Measurements from ENCODE around the gene UPK3B.
A peak's percentile ranks its signal among the peaks of the same experiment; 100 is the strongest.
"Not testable (repeated sequence)": the region's sequence is repeated elsewhere in the genome, so short reads cannot be mapped to it uniquely, and the experiment has no call there.

Gene UPK3B

GRCh38 chr7:76509931-76510877 is at the start of gene UPK3B:
TSS of gene UPK3B (plus strand) at chr7:76510552. CDS start at chr7:76510653, 101 bp downstream.
- no peak for DNase-seq (ENCODE audit: low read depth in 2 of 2)

- DNase-seq (ENCODE audit: low read depth in 2 of 2), result not testable (repeated sequence)
These were observed 49.6 kb upstream of the UPK3B start for GRCh38 chr7:76460767-76461166.

GRCh38 chr7:76461464-76462101 is 48.8 kb upstream of the UPK3B start, which contains the start of gene DTX2:
TSS of gene DTX2 (plus strand) at chr7:76461709. CDS start at chr7:76480510, 18,801 bp downstream.
- peak; percentile 20 to 21 for DNase-seq (ENCODE audit: low read depth in 2 of 2)

- not testable (repeated sequence) for DNase-seq (ENCODE audit: low read depth in 2 of 2)
These were observed 48.0 kb upstream of the UPK3B start for GRCh38 chr7:76462271-76462882.

- DNase-seq (ENCODE audit: low read depth in 2 of 2), result not testable (repeated sequence)
These were observed 45.4 kb upstream of the UPK3B start for GRCh38 chr7:76464959-76465358.

- DNase-seq (ENCODE audit: low read depth in 2 of 2), result not testable (repeated sequence)
These were observed 44.4 kb upstream of the UPK3B start for GRCh38 chr7:76465950-76466349.

- DNase-seq (ENCODE audit: low read depth in 2 of 2), result not testable (repeated sequence)
These were observed 42.5 kb upstream of the UPK3B start for GRCh38 chr7:76467743-76468404.

GRCh38 chr7:76471556-76472221 is 38.7 kb upstream of the UPK3B start:
- DNase-seq (ENCODE audit: low read depth in 2 of 2), result not testable (repeated sequence)

- DNase-seq (ENCODE audit: low read depth in 2 of 2), result not testable (repeated sequence)
These were observed 37.3 kb upstream of the UPK3B start for GRCh38 chr7:76473097-76473496.

GRCh38 chr7:76476280-76476679 is 34.1 kb upstream of the UPK3B start:
- not testable (repeated sequence) for DNase-seq (ENCODE audit: low read depth in 2 of 2)

- DNase-seq (ENCODE audit: low read depth in 2 of 2), result not testable (repeated sequence)
These were observed 33.4 kb upstream of the UPK3B start for GRCh38 chr7:76476742-76477474.

GRCh38 chr7:76479628-76480027 is 30.7 kb upstream of the UPK3B start:
- DNase-seq (ENCODE audit: low read depth in 2 of 2), result not testable (repeated sequence)

GRCh38 chr7:76480403-76481253 is 29.7 kb upstream of the UPK3B start:
- DNase-seq (ENCODE audit: low read depth in 2 of 2), result not testable (repeated sequence)

- not testable (repeated sequence) for DNase-seq (ENCODE audit: low read depth in 2 of 2)
These were observed 27.7 kb upstream of the UPK3B start for GRCh38 chr7:76482660-76483059.

GRCh38 chr7:76483081-76483480 is 27.3 kb upstream of the UPK3B start:
- DNase-seq (ENCODE audit: low read depth in 2 of 2), result not testable (repeated sequence)

GRCh38 chr7:76484456-76484855 is 25.9 kb upstream of the UPK3B start:
- not testable (repeated sequence) for DNase-seq (ENCODE audit: low read depth in 2 of 2)

GRCh38 chr7:76485822-76486610 is 24.3 kb upstream of the UPK3B start:
- DNase-seq (ENCODE audit: low read depth in 2 of 2), result not testable (repeated sequence)

- DNase-seq (ENCODE audit: low read depth in 2 of 2), result peak; percentile 30 to 34
These were observed 23.7 kb upstream of the UPK3B start for GRCh38 chr7:76486618-76487017.
